ENCODE data around the gene SERPINB6.
A peak's percentile ranks its signal among the peaks of the same experiment; 100 is the strongest.

- TF ChIP-seq CTCF (conservative IDR thresholded peaks at IDR 0.05; ENCODE audit: low read length) = peak; percentile 80
- no peak for TF ChIP-seq EZH2phosphoT487 (IDR thresholded peaks at IDR 0.05; ENCODE audit: borderline replicate concordance, low read depth, low read length)
These were observed 17.3 kb upstream of the SERPINB6 start for GRCh38 chr6:2988426-2989331.

All from OCI-LY7 (cell line).